Thyroid gland (tissue), 4 donors: ENCODE measurements around the gene CLK4.

Experiments
- CTCF ChIP-seq, 6 experiments: fragments of 200-600 bp in 3 of 6; fragments of 450-650 bp in 3 of 6; sonication (generic) in 3 of 6; IDR thresholded peaks; one replicate each; pipeline ENCODE4 v1.5.1; 2016 to 2019; ENCODE audit warnings: antibody characterized with exemption in 6 of 6, mild to moderate bottlenecking in 2 of 6, inconsistent platforms in 1 of 6, moderate library complexity in 1 of 6
- POLR2A ChIP-seq, 2 donors: fragments of 450-650 bp; IDR thresholded peaks; one replicate each; pipeline ENCODE4 v1.6.1; 2017; ENCODE audit warnings: antibody characterized with exemption in 2 of 2, mild to moderate bottlenecking in 2 of 2, moderate library complexity in 1 of 2

- TF ChIP-seq CTCF (IDR thresholded peaks at IDR 0.05) (peak in 3 of 6 experiments; percentile 49 to 56 (median 52)), POLR2A (IDR thresholded peaks at IDR 0.05) (peak in 1 of 2 donors; percentile 29)
Observed at GRCh38 chr5:178589180-178590140, 37.4 kb downstream of the CLK4 start.
